Stimulated activated CD8-positive, alpha-beta memory T cell treated with anti-CD3 and anti-CD28 coated beads, Interleukin-2, amount 100 ng/mL, for 48 hours (primary cell): ENCODE data around the gene NME3.

Experiments
- DNase-seq, 2 donors: peaks; one replicate each; pipeline ENCODE4 v3.0.0-alpha.2; 2020; ENCODE audit warnings: low read depth in 2 of 2

The NME3 gene

GRCh38 chr16:1727651-1728624 is 43.4 kb downstream of the NME3 start:
- no peak for DNase-seq

GRCh38 chr16:1726661-1727502 is 44.5 kb downstream of the NME3 start:
- no peak for DNase-seq

GRCh38 chr16:1724491-1724890 is 46.9 kb downstream of the NME3 start:
- DNase-seq: no peak

GRCh38 chr16:1723450-1724147 is 47.7 kb downstream of the NME3 start:
- DNase-seq: no peak

GRCh38 chr16:1721372-1721771 is 50.0 kb downstream of the NME3 start:
- no peak for DNase-seq
